HG03045 (cell line): ENCODE data around the gene ACTN4.

ENCODE experiments used
- ATAC-seq: cut with Tn5 transposase; IDR thresholded peaks from one replicate; pipeline ENCODE4 v1.9.1; 2021; ENCODE audit warnings: mild to moderate bottlenecking, moderate library complexity; ENCODE audit not compliant: unreplicated experiment

Gene ACTN4

DNA sequence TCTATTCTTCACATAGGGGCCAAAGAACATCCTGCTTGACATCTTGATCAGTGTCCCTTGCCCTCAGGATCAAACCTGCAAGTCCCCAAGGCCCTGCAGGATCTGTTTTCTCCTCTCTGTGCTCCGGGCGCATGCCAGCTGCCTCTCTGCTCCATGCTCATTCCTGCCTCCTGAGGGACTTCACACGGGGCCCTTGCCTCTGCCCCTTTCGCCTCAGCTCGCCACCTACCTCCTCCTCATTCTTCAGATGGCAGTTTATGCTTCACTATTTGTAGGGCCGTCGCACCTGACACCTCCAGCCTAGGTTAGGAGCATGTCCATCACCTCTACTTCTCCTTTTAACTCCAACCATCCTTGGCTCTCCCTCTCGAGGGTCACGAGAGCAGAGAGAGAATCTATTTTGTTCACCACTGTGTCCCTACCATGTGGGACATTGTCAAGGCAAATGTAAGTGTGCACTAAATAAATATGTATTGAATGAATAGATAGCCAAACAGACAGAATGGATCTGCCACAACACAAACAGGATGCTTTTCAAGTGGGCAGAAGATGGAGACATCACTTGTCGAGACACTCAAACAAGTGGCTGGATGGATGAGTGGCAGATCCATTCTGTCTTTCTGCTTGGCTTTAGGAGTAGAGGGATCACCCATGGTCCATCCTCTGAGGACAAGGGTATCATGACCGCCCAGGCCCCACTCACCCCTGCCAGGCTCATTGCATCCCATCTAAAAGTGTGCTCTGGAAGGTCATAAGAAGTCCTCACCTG is 29.6 kb downstream of the ACTN4 start:
- no peak for ATAC-seq

DNA sequence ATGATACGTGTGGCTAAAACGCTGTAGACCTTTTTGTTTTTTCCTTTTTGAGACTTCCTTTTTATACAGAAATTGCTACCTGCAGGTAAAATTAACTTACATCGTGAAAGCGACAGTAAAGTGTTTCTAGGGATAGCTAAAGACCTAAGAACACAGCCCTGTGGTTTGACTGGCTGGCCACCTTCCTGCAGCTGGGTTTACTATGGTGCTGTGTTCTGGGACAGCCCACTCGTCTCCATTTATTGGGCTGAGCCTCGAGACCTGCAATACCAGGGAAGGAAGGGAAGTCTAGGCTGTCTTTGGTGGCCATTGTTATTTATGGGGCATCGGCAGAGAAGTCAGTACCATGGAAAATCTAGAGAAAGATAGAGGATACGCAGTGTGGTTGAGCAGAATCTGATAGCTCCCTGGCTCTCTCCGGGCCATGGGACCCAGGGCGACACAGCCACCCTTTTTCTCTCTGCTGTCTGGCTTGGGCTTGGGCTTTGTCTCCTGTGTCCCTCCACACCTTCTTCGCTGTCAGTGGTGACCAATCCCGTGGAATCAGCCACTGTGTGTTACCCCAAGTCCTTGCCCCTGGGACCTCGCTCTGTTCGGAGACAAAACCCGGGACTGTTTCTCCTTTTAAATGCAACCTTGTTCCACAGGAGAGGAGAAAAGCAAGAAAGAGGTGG is 30.9 kb downstream of the ACTN4 start:
- ATAC-seq, result no peak

DNA sequence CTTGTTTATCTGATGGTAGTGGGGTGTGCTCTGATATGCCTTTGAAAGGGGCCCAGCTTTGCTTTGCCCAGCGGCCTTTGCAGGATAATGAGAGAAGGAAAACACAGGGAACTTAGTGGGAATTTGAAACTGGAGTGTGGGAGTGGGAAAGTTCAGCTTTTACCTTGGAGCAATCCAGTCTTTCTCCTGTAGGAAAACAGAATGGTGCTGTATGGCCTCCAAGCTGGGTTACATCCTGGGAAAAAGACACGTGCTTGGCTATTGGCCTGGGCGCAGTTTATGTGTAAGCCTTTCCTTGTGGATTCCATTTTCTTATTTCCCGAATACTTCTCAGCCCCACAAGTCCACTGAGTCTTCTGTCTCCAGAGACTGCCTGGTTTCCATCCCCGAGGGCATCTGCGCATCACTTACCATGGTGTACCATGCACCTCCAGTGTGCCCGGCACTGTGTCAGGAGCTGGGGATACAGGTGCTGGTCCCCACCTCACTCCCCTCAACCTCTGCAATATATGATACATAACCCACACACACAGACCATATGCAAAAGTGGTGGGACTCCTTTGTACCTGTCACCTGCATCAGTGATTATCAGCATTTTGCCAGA is 31.5 kb downstream of the ACTN4 start:
- ATAC-seq, result no peak

DNA sequence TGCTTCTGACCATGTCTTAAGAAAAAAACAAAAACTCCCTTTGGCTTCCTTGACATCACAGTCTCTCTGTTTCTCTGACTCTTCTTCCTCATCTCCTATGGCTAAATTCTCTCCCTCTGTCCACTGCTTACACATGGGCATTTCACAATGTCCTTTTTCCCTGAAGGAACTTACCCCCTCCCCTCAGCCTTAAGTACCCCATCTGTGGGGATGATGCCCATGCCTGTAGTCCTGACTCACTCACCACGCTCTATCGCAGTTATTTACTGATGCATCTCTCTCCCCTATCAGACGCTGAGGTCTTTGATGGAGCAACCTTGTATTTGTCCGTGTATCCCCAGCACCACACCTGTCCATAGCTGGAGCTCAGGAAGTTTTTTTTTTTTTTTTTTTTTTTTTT is 32.4 kb downstream of the ACTN4 start:
- no peak for ATAC-seq

DNA sequence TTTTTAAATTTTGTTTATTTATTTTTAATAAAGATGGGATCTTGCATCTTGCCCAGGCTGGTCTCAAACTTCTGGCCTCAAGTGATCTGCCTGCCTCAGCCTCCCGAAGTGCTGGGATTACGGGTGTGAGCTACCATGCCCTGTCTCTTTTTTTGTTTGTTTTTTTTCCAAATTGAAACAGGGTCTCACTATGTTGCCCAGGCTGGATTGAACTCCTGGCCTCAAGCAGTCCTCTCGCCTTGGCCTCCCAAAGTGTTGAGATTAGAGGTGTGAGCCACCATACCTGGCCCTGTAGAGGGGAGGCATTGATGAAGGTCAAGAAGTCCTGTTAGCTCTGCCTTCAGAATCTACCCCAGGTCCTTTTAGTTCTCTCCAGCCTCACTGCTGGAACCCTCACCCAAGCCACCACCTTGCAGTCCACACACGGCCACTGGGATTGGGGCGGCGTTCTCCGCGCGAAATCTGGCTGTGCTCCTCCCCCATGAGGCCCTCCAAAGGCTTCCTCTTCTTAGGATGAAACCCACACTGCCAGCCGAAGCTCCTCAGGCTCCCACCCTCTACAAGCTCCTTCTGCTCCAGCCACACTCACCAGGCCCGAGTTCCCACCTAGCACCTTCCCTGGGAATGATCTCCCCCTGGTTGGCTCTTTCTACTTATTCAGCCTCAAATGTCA is 34.9 kb downstream of the ACTN4 start:
- ATAC-seq, result no peak

GRCh38 chr19:38682872-38683392 is 35.5 kb downstream of the ACTN4 start:
- ATAC-seq, result no peak

DNA sequence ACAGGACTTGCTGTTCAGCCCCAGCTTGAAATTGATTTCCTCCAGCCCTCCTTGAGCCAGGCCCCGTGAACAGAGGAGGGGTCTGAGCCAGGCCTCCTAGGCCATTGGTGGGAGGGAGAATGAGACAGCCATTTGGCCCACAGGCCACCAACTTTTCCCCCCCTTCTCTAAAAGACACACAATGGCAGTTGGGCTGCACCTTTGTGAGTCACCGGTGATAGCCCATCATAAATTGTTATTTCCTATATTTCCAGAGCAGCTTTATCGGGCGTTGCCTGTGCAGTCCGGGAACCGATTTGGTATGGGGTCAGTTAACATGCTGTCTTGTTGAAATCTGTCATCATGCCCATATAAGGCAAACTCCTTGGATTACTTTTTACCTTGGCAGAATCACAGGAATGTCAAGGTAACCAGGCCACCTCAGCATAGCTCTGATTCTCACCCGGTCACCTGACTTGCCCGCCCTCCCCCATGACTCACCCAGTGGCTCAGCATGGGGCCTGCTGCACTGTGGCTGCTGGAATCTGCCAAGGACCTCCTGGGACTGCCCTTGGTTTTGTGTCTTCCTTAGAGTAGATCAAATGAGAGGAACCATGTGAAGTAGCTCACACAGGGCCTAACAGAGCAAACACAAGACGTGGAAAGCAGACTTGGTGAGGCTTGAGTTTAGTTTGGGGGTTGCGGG is 36.1 kb downstream of the ACTN4 start:
- ATAC-seq, result no peak

DNA sequence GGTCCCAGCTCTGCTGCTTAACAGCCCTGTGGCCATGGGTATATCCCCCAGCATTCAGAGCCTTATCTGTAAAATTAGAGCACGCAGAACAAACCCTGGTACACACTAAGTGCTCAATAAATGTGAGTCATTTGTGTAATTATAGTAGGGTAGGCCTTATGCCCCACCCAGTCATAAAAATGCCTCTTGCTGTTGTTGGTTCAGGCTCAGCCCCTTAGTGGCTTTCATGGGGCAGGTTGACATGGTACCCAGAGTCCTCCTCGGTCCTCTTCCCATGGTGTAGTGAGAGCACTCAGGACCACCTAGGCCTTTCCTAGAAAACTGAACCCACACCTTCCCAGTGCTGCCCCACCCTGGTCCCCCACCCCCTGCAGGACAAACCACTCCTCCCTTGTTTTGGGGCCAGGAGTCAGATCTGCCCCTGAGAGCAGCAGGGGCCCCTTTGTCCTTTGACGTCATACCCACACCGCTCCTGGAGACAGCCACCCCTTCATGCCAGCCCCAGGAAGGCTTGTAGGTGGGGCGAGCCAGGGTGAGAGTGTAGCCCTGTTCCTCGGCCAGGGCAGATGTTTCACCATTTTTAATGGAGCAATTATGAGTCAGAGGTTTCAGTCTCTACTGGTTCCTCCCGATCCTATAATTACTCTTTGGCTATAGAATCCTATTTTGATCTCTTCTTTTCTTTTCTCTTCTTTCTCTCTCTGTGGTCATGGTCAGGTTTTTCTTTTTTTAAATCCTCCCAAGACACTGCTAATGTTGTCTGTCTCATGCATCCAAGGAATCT is 36.8 kb downstream of the ACTN4 start:
- no peak for ATAC-seq

DNA sequence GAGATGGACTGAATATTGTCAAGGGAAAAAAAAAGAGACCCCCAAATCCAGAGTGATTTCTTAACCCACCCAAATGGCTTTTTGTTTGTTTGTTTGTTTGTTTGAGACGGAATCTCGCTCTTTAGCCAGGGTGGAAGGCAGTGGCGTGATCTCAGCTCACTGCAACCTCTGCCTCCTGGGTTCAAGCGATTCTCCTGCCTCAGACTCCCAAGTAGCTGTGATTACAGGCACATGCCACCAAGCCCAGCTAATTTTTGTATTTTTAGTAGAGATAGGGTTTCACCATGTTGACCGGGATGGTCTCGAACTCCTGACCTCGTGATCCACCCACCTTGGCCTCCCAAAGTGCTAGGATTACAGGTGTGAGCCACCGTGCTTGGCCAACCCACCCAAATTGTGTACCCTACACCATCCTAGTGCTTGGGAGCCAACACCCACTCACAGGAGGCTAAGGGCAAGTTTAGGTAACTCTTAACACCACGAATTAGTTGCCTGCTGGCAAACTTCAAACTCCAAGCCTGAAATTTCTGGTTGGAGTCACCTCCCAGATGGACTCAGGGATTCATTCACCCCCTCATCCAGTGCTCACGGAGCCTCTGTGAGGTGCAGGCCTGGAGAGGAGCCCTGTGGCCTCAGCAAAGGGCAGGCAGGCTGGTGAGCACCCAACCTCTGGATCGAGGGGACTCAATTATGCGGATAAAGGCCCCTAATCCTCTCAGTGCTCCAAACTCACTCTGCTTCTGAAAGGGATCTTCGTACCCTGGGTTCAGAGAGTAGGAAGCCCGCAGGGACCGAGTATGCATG is 37.6 kb downstream of the ACTN4 start:
- ATAC-seq, result no peak

- no peak for ATAC-seq
These were observed 38.4 kb downstream of the ACTN4 start for GRCh38 chr19:38685666-38686529.

DNA sequence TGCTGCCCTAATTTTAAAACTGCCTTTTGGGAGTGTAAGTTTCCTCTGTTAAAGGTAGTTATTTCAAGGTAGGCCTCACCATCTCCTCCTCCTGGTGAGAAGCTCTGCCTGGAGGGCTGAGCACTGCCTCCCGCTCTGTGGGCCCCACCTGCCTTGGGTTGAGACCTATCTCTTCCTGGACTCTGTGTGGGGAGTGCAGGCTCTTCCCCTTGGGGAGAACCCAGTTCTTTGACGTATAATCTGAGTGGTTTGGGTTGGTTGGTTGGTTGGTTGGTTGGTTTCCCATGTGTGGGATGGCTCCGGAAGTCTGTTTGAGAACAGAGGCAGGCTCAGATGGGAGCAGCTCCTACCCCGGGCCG is 39.1 kb downstream of the ACTN4 start:
- ATAC-seq, result no peak

- no peak for ATAC-seq
These were observed 40.5 kb downstream of the ACTN4 start for GRCh38 chr19:38687837-38688378.

DNA sequence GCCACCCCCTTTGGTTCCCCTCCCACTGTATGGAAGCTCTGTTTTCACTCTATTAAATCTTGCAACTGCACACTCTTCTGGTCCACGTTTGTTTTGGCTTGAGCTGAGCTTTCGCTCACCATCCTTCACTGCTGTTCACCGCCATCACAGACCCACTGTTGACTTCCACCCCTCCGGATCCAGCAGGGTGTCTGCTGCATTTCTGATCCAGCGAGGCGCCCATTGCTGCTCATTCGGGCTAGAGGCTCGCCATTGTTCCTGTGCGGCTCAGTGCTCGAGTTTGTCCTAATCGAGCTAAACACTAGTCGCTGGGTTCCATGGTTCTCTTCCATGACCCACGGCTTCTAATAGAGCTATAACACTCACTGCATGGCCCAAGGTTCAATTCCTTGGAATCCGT is 42.7 kb downstream of the ACTN4 start:
- no peak for ATAC-seq

- ATAC-seq, result no peak
These were observed 43.4 kb downstream of the ACTN4 start for GRCh38 chr19:38690832-38691231.

DNA sequence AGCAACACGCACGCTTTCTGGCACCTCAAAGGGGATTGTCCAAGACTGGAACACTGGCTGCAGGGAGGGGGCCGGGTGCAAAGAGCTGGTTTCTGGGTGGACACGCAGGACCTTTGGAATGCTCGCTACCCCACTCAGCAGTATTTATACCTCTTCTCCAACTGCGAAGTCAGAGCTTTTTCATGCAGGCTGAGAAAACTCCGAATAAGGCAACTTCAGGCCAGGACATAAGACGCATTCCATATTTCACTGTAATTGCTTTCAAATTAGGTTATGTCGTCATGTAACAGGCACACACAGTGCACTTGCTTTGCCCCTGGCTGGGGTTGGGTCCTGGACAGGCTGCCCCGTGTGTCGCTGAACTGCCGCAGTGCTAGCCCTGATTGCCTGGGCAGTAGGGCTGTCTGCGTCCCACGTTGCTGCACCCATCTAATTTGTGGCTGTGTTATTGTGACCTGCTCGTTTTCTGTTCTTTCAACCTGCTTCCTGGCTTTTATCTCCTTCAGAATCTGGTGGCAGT is 44.5 kb downstream of the ACTN4 start:
- ATAC-seq, result no peak

DNA sequence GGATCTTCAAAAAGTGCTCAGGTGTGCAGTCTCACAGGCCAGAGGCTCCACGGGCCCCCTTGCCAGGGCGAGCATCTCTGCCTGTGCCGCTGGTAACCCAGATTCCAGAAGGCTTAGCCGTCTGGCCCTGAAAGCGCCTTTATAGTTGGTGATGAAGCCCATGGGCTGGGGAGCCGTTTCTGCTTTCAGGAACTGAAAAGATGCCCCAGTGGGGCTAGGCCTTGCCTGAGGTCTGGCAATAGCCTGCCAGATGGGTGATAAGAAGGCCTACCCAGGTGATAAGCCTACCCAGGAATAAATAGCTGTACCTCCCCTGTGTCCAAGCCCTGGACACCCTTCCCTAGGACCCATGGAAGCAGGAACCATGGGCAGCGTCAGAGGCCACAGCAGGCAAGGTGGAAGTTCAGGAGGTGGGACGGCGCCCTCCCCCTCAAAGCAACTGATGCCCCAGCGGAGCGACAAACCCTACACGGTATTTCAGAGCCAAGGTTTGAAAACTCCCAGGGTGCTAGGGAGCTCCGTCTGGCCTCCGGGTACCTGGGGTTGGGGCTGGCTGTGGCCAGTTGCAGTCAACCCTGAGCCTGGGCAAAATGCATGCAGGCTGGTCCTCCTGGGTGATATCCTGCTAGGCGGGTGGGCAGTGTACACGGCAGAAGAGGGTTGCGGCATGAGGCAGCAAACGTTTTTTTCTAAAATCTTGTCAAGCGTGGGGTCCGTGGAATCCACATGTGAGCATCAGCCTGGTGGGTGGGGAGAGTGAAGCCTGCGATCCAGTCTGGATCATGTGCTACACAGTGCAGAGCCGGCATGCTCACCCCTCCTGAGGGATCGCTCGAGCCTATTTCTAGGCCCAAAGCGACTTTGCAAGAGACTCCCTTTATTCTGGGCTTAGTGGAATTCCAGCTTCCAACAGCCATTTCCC is 45.3 kb downstream of the ACTN4 start:
- ATAC-seq, result no peak
